Right lobe of liver (tissue), 6 donors: ENCODE measurements around the gene UBE2E2. TPM values are rescaled to one million over a fixed set of nuclear protein-coding genes. Genes with fewer than 3 reads are reported as not detected.
"Not testable (repeated sequence)": the region's sequence is repeated elsewhere in the genome, so short reads cannot be mapped to it uniquely, and the experiment has no call there.

Experiments used
- ATAC-seq, 4 donors: fragments of 200-7000 bp; cut with Tn5 transposase; one replicate each; pipeline ENCODE4 v1.9.1; 2020; ENCODE audit warnings: mild to moderate bottlenecking in 4 of 4, moderate library complexity in 4 of 4
- DNase-seq, 3 donors: peaks; one replicate each; pipeline ENCODE4 v3.0.0-alpha.2; 2020
- H3K27ac ChIP-seq, 3 donors: fragments of 200-600 bp; one replicate each; pipeline ENCODE4 v1.8.0; 2022
- H3K27me3 ChIP-seq, 2 donors: fragments of 200-600 bp; one replicate each; pipeline ENCODE4 v1.8.0; 2022
- H3K36me3 ChIP-seq, 4 donors: fragments of 200-600 bp; sonication (generic) in 1 of 4; one replicate each; pipeline versions ENCODE4 v1.5.1 to v1.8.0; 2017 to 2022; ENCODE audit warnings: control low read depth in 1 of 4
- H3K4me1 ChIP-seq, 4 donors: fragments of 200-600 bp; sonication (generic) in 1 of 4; one replicate each; pipeline versions ENCODE4 v1.5.1 to v1.8.0; 2017 to 2022; ENCODE audit warnings: control low read depth in 1 of 4
- H3K4me3 ChIP-seq, 3 donors: fragments of 200-600 bp; one replicate each; pipeline ENCODE4 v1.8.0; 2022
- H3K9me3 ChIP-seq, 4 donors: fragments of 200-600 bp; sonication (generic) in 1 of 4; one replicate each; pipeline versions ENCODE4 v1.5.1 to v1.8.0; 2017 to 2022; ENCODE audit warnings: control low read depth in 1 of 4
- CTCF ChIP-seq, 4 donors: fragments of 200-600 bp in 3 of 4; fragments of 450-650 bp in 1 of 4; IDR thresholded peaks; one replicate each; pipeline versions ENCODE4 v1.5.1 to v1.8.0; 2016 to 2022; ENCODE audit warnings: antibody characterized with exemption in 4 of 4, mild to moderate bottlenecking in 2 of 4
- POLR2A ChIP-seq: fragments of 450-650 bp; IDR thresholded peaks from one replicate; pipeline ENCODE4 v1.6.1; 2017; ENCODE audit warnings: antibody characterized with exemption, mild to moderate bottlenecking
- WGBS: methylation state at CpG from one replicate; pipeline ENCODE4 v1.1.6; 2018; ENCODE audit warnings: low coverage, low lambda C conversion rate; ENCODE audit not compliant: insufficient coverage; ENCODE audit errors: missing lambda C conversion rate; 5-methylcytosine and 5-hydroxymethylcytosine counted together
- intact Hi-C, 2 donors: fragments of 100-400 bp; cut with DNase I; formaldehyde crosslinking; loops; one replicate each; pipeline versions ENCODE4 v1.11.2 to v1.14.1; 2022
- total RNA-seq, 6 experiments: library from RNA; depleted of rRNA in 2 of 6; stranded (reverse); fragments of >200 nt in 2 of 6; fragmentation: NEBNext Ultra II Directional in 3 of 6; extraction: Animal tissue kit (Norgen Biotek cat#: 25700) in 3 of 6; gene quantifications; one replicate each; pipeline versions ENCODE4 v1.1.0 to v1.2.4, GENCODE V29; 2016 to 2023
- donor health status: DM: no; HTN: yes; CAD: no.
- donor health status: DM: no; HTN: no; CAD: no.
- donor health status: DM: no; HTN: no; CAD: no.
- donor health status: DM: no; HTN: yes; CAD: no.
- donor health status: DM: no; HTN: yes; CAD: no.

The UBE2E2 gene
- total RNA-seq, 6 experiments from 2014 or later: 17.2 to 29.1 (median 18.1) TPM

GRCh38 chr3:23608650-23609049 lies 405.5 kb downstream of the UBE2E2 start:
- H3K4me3 ChIP-seq: no peak overlapping the region
- DNase-seq: no peak
- no peak for ATAC-seq
- H3K4me1 ChIP-seq: no peaks in the 10 kb centered on the region
- intact Hi-C loops: no loop called here
- H3K27ac ChIP-seq: no peak overlapping the region
- no peaks in the 10 kb centered on the region for H3K36me3 ChIP-seq
- TF ChIP-seq CTCF (IDR thresholded peaks at IDR 0.05) (no peak), POLR2A (no peak)
- H3K27me3 ChIP-seq: no peaks in the 10 kb centered on the region
- 80% methylated on average over 1 of the region's 2 CpGs for WGBS
- no peaks in the 10 kb centered on the region for H3K9me3 ChIP-seq

DNA sequence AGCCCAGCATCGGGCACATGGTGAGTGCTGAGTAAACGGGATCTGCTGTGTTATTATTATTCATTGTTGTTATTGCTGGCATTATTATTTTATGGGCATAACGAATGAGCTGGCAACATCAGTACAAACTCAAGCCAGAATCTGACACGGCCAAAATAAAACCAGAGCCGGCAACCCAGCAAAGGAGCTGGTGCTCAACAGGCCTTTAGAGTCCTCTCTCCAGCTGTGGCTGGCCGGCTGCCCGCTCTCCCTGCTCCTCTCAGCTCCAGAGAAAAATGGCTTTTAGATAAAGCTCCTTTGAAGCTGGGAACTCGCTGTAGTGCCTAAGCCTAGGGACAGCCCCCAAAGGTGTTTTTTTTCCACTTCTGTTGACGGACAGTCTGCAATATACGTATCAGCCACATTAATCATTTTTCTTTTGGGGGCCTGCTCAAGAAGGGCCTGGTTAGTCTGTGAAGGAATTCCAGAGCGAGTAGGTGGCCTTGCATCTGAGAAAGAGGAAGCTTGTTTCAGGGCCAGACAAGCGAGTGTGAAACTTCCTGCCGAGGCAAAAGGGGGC lies 408.7 kb downstream of the UBE2E2 start:
- Histone ChIP-seq H3K27me3 (no peaks in the 10 kb centered on the region), H3K4me3 (no peak overlapping the region), H3K36me3 (no peaks in the 10 kb centered on the region), H3K9me3 (no peaks in the 10 kb centered on the region), H3K27ac (no peak overlapping the region), H3K4me1 (no peaks in the 10 kb centered on the region)
- 33% methylated on average over 10 of the region's 13 CpGs for WGBS
- DNase-seq: no peak
- TF ChIP-seq POLR2A: no peak
- no peak for TF ChIP-seq CTCF (IDR thresholded peaks at IDR 0.05)
- peak in 1 of 4 donors; percentile 32 for ATAC-seq
- intact Hi-C loops: no loop called here

GRCh38 chr3:23612296-23612891 lies 409.3 kb downstream of the UBE2E2 start:
- TF ChIP-seq CTCF (IDR thresholded peaks at IDR 0.05) (no peak), POLR2A (no peak)
- H3K4me3 ChIP-seq: no peak overlapping the region
- H3K27ac ChIP-seq: no peak overlapping the region
- WGBS: 48% methylated on average over 10 of the region's 15 CpGs
- H3K27me3 ChIP-seq: no peaks in the 10 kb centered on the region
- DNase-seq (no peak), ATAC-seq (peak in 2 of 4 donors; percentile 14 to 48)
- H3K36me3 ChIP-seq: no peaks in the 10 kb centered on the region
- intact Hi-C loops: no loop called here
- H3K9me3 ChIP-seq: no peaks in the 10 kb centered on the region
- no peaks in the 10 kb centered on the region for H3K4me1 ChIP-seq

DNA sequence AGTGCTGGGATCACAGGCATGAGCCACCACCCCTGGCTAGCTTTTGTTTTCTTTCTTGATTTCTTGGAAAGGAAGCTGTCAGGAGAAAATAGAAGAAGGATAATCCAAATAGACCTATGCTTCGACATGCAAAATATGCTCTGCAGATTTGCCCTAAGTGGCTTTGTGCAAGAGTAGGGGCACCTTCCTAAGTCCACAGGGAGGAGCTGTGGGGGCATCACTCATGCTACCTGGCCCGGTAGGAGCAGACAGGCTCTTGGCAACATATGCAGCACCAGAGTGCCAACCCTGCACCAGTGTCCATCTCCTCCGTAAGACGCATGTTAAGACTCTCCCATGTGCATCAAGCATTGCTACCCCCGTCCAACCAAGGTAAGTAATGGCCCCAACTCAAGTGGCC lies 411.9 kb downstream of the UBE2E2 start:
- H3K27ac ChIP-seq: no peak overlapping the region

DNA sequence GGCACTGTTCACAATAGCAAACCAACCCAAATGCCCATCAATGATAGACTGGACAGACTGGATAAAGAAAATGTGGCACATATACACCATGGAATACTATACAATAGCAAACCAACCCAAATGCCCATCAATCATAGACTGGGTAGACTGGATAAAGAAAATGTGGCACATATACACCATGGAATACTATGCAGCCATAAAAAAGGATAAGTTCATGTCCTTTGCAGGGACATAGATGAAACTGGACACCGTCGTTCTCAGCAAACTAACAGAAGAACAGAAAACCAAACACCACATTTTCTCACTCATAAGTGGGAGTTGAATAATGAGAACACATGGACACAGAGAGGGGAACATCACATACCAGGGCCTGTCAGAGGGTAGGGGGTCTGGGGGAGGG lies 415.3 kb downstream of the UBE2E2 start:
- DNase-seq, ATAC-seq, H3K36me3 ChIP-seq, H3K27me3 ChIP-seq, H3K4me1 ChIP-seq, H3K4me3 ChIP-seq, H3K27ac ChIP-seq, H3K9me3 ChIP-seq, intact Hi-C loops: not testable (repeated sequence)
- 92% methylated on average over 2 of the region's 2 CpGs for WGBS

More for the DNA sequence above, 411.9 kb downstream of the UBE2E2 start:
- Histone ChIP-seq H3K4me3 (no peak overlapping the region), H3K4me1 (no peaks in the 10 kb centered on the region), H3K36me3 (no peaks in the 10 kb centered on the region), H3K27me3 (no peaks in the 10 kb centered on the region), H3K9me3 (no peaks in the 10 kb centered on the region)
- no peak for ATAC-seq
- no peak for DNase-seq
- TF ChIP-seq POLR2A: no peak
- intact Hi-C loops: no loop called here
- 73% methylated on average over 4 of the region's 5 CpGs for WGBS
